HG03457 (cell line): ENCODE data around the gene CEP104.

ENCODE experiments used
- ATAC-seq: cut with Tn5 transposase; IDR thresholded peaks from one replicate; pipeline ENCODE4 v1.9.1; 2021; ENCODE audit warnings: moderate number of reproducible peaks; ENCODE audit not compliant: unreplicated experiment

Gene CEP104

GRCh38 chr1:3869751-3870301 is 12.8 kb upstream of the CEP104 start:
- ATAC-seq = no peak

GRCh38 chr1:3868464-3869006 is 11.5 kb upstream of the CEP104 start:
- no peak for ATAC-seq

GRCh38 chr1:3865606-3866160 is 8.7 kb upstream of the CEP104 start:
- no peak for ATAC-seq

- no peak for ATAC-seq
Observed at GRCh38 chr1:3864884-3865283, 7.9 kb upstream of the CEP104 start.

GRCh38 chr1:3863231-3863935 is 6.4 kb upstream of the CEP104 start:
- no peak for ATAC-seq

- ATAC-seq = no peak
Observed at GRCh38 chr1:3858231-3858981, 1.4 kb upstream of the CEP104 start.

- ATAC-seq = no peak
Observed at GRCh38 chr1:3857791-3858129, 749 bp upstream of the CEP104 start.

GRCh38 chr1:3852711-3853485 is 4.1 kb downstream of the CEP104 start:
- no peak for ATAC-seq

- ATAC-seq = no peak
Observed at GRCh38 chr1:3852091-3852490, 4.9 kb downstream of the CEP104 start.

- ATAC-seq = no peak
Observed at GRCh38 chr1:3851292-3851691, 5.7 kb downstream of the CEP104 start.

GRCh38 chr1:3850857-3851256 is 6.2 kb downstream of the CEP104 start:
- no peak for ATAC-seq

- no peak for ATAC-seq
Observed at GRCh38 chr1:3847081-3847480, 9.9 kb downstream of the CEP104 start.

- ATAC-seq = no peak
Observed at GRCh38 chr1:3846541-3846940, 10.5 kb downstream of the CEP104 start.

- ATAC-seq = no peak
Observed at GRCh38 chr1:3842912-3843311, 14.1 kb downstream of the CEP104 start.

GRCh38 chr1:3841491-3841890 is 15.5 kb downstream of the CEP104 start:
- ATAC-seq = no peak

GRCh38 chr1:3838788-3839187 is 18.2 kb downstream of the CEP104 start:
- no peak for ATAC-seq

GRCh38 chr1:3837685-3838084 is 19.3 kb downstream of the CEP104 start:
- no peak for ATAC-seq

- ATAC-seq = no peak
Observed at GRCh38 chr1:3837200-3837599, 19.8 kb downstream of the CEP104 start.

- no peak for ATAC-seq
Observed at GRCh38 chr1:3836421-3836820, 20.6 kb downstream of the CEP104 start.

- no peak for ATAC-seq
Observed at GRCh38 chr1:3834701-3835100, 22.3 kb downstream of the CEP104 start.

- no peak for ATAC-seq
Observed at GRCh38 chr1:3831689-3832088, 25.3 kb downstream of the CEP104 start.
